Tibial nerve (tissue), 4 donors: ENCODE data around the gene TSN. TPM values are rescaled to one million over a fixed set of nuclear protein-coding genes. Genes with fewer than 3 reads are reported as not detected.

Experiments
- DNase-seq, 2 donors: peaks; one replicate each; pipeline ENCODE4 v3.0.0-alpha.2; 2019; ENCODE audit warnings: low spot score in 2 of 2
- H3K27ac ChIP-seq, 4 donors: fragments of 200-600 bp; sonication (generic) in 3 of 4; one replicate each; pipeline ENCODE4 v1.5.1; 2017 to 2019; ENCODE audit warnings: mild to moderate bottlenecking in 1 of 4
- H3K27me3 ChIP-seq, 2 donors: fragments of 200-600 bp; sonication (generic) in 1 of 2; one replicate each; pipeline versions ENCODE4 v1.5.1 to v1.6.0; 2017 to 2019
- H3K36me3 ChIP-seq, 3 donors: fragments of 200-600 bp; sonication (generic); one replicate each; pipeline ENCODE4 v1.5.1; 2018 to 2019
- H3K4me1 ChIP-seq, 4 donors: fragments of 200-600 bp; sonication (generic) in 3 of 4; one replicate each; pipeline ENCODE4 v1.5.1; 2017 to 2019
- H3K4me3 ChIP-seq, 4 donors: fragments of 200-600 bp; sonication (generic) in 3 of 4; one replicate each; pipeline ENCODE4 v1.5.1; 2017 to 2019; ENCODE audit warnings: mild to moderate bottlenecking in 1 of 4, moderate library complexity in 1 of 4
- H3K9me3 ChIP-seq, 4 donors: fragments of 200-600 bp; sonication (generic) in 3 of 4; one replicate each; pipeline ENCODE4 v1.5.1; 2017 to 2019
- CTCF ChIP-seq, 5 experiments: fragments of 200-600 bp in 3 of 5; fragments of 450-650 bp in 2 of 5; sonication (generic) in 3 of 5; IDR thresholded peaks; one replicate each; pipeline ENCODE4 v1.5.1; 2016 to 2019; ENCODE audit warnings: antibody characterized with exemption in 5 of 5, mild to moderate bottlenecking in 3 of 5, moderate library complexity in 2 of 5
- EP300 ChIP-seq, 2 donors: sonication (generic); formaldehyde crosslinking; IDR thresholded peaks; one replicate each; pipeline ENCODE4 v1.6.1; 2017; ENCODE audit warnings: antibody characterized with exemption in 2 of 2, mild to moderate bottlenecking in 1 of 2
- POLR2A ChIP-seq, 2 donors: fragments of 450-650 bp; IDR thresholded peaks; one replicate each; pipeline ENCODE4 v1.6.1; 2017; ENCODE audit warnings: antibody characterized with exemption in 2 of 2, mild to moderate bottlenecking in 2 of 2, moderate library complexity in 2 of 2
- WGBS, 2 donors: methylation state at CpG; one replicate each; pipeline ENCODE4 v1.1.5; 2018; 5-methylcytosine and 5-hydroxymethylcytosine counted together
- total RNA-seq, 4 donors: library from RNA; depleted of rRNA; stranded (reverse); fragments of >200 nt; gene quantifications; one replicate each; pipeline ENCODE4 v1.1.0, GENCODE V29; 2016

The TSN gene
- 10 to 100 TPM; 32.7 to 50.9 (median 37.4) TPM for total RNA-seq

DNA sequence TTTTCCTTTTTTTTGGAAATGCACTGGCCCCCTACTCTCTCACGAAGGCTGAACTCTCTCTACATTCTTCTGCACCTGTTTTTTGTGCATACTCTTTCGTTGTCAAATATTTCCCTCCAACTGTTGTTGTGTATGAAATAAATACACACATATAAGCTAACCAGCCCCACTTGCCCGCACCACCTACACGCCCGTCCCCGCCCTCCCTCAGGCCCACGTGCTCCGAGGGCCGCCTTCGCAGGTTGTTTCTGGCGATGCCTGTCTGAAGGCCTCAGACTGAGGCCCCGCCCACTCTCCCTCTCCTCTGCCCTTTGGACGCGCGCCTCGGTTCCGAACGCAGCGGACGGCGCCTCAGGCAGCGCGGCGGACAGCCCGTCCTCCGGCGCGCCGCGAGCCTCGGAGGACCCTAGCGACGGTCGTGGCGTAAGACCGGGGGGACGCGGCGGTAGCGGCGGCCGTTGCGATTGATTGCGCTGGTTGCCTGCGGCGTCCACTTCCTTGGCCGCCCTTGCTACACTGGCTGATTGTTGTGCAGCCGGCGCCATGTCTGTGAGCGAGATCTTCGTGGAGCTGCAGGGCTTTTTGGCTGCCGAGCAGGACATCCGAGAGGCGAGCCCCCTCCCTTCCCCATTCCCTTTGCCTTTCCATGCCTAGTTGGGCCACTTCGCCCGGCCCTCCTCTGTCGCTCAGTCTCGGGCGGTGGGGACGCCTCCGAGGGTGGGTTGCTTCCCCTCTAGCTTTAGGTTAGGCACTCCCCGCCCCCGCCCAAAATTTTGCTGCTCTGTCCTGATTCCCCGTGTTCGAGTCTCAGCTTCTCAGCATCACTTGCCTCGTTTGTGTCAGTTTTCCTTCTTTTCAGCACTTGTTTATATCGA, at the start of gene TSN:
Gene TSN, plus strand, starts transcription at position 415 of the 875 bp plus-strand sequence. Its CDS starts 129 bp downstream, at position 544.
- Histone ChIP-seq H3K27me3 (no peaks in the 10 kb centered on the region), H3K4me1 (peaks cover 0 to 35% (median 18%) of the 10 kb centered on the region in 4 donors), H3K9me3 (no peaks in the 10 kb centered on the region), H3K36me3 (peaks cover 0 to 14% (median 3%) of the 10 kb centered on the region in 3 donors), H3K4me3 (peak within 1 kb of the TSS; percentile 69 to 79 (median 76)), H3K27ac (peak within 1 kb of the TSS; percentile 34 to 78 (median 69))
- TF ChIP-seq EP300 (IDR thresholded peaks at IDR 0.05): peak; percentile 77 to 98
- TF ChIP-seq POLR2A (IDR thresholded peaks at IDR 0.05): peak in 1 of 2 donors; percentile 50
- peak in 2 of 5 experiments; percentile 40 to 63 for TF ChIP-seq CTCF (IDR thresholded peaks at IDR 0.05)
- 1 to 2% methylated on average over 37 to 60 of the region's 67 CpGs for WGBS, 2 donors
- DNase-seq: peak; percentile 96 to 98

DNA sequence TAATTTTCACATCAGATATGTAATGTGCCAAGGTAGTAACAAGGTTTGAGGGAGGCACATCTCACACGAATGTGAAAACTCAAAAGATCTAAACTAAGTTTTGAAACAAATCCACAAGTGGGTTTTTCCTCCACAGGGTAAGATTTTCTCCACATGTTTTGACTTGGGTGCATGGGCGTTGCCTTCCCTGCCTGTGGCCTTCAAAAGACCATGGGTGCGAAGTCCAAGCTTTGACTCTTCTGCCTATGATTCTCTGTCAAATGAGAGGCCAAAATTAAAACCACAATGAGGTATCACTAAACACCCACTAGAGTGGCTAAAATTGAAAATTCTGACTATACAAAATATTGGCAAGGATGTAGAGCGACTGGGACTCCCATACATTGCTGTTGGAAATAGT, 49.5 kb upstream of the TSN start:
- TF ChIP-seq POLR2A (IDR thresholded peaks at IDR 0.05) (no peak), EP300 (IDR thresholded peaks at IDR 0.05) (no peak), CTCF (IDR thresholded peaks at IDR 0.05) (no peak)
- H3K27me3 ChIP-seq: no peaks in the 10 kb centered on the region
- no peaks in the 10 kb centered on the region for H3K36me3 ChIP-seq
- 91 to 92% methylated on average over 4 of the region's 4 CpGs for WGBS, 2 donors
- H3K27ac ChIP-seq: no peak overlapping the region
- H3K9me3 ChIP-seq: no peaks in the 10 kb centered on the region
- H3K4me1 ChIP-seq: no peaks in the 10 kb centered on the region
- no peak for DNase-seq
- no peak overlapping the region for H3K4me3 ChIP-seq

GRCh38 chr2:121707344-121707919, 48.0 kb upstream of the TSN start:
- TF ChIP-seq POLR2A (IDR thresholded peaks at IDR 0.05) (no peak), CTCF (IDR thresholded peaks at IDR 0.05) (no peak), EP300 (IDR thresholded peaks at IDR 0.05) (no peak)
- Histone ChIP-seq H3K9me3 (no peaks in the 10 kb centered on the region), H3K4me3 (no peak overlapping the region), H3K4me1 (no peaks in the 10 kb centered on the region), H3K27ac (no peak overlapping the region), H3K27me3 (no peaks in the 10 kb centered on the region), H3K36me3 (no peaks in the 10 kb centered on the region)
- DNase-seq: no peak
- WGBS, 2 donors: 42 to 46% methylated on average over 9 of the region's 9 CpGs

DNA sequence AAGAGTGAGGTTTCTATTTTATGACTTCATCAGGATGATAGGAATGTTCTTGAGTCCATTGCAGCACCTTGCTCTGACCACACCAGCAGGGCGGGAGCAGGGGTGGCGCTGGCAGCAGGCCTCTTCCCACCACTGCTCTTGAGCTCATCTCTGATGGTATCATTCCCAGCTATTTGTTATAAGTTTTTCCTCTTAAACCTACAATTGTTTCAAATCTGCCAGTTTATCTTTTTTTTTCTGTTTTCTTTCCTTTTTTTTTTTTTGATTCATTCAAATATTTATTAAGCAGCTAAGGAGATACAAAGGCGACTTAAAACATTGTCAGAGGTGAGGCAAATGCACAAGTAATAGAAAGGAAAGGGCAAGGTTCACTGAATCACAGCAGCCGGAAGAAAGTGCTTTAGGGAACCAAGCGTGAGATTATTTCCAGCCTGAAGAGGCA, 47.5 kb upstream of the TSN start:
- WGBS, 2 donors: 74 to 84% methylated on average over 5 of the region's 5 CpGs
- H3K36me3 ChIP-seq: no peaks in the 10 kb centered on the region
- no peaks in the 10 kb centered on the region for H3K9me3 ChIP-seq
- no peak overlapping the region for H3K4me3 ChIP-seq
- H3K27ac ChIP-seq: no peak overlapping the region
- H3K4me1 ChIP-seq: no peaks in the 10 kb centered on the region
- no peak for DNase-seq
- TF ChIP-seq POLR2A (IDR thresholded peaks at IDR 0.05) (no peak), EP300 (IDR thresholded peaks at IDR 0.05) (no peak), CTCF (IDR thresholded peaks at IDR 0.05) (no peak)
- no peaks in the 10 kb centered on the region for H3K27me3 ChIP-seq
